ENCODE results near the gene TRAPPC12. TPM values are rescaled to one million over a fixed set of nuclear protein-coding genes. Genes with fewer than 3 reads are reported as not detected.
A peak's percentile ranks its signal among the peaks of the same experiment; 100 is the strongest.

The TRAPPC12 gene
- total RNA-seq, 1 donor from 2014 or later, result 89.8 TPM

GRCh38 chr2:3465844-3466481 is 86.5 kb downstream of the TRAPPC12 start:
- no peaks in the 10 kb centered on the region for H3K9me3 ChIP-seq
- peaks cover 12% of the 10 kb centered on the region for H3K4me1 ChIP-seq
- DNase-seq (no peak), ATAC-seq (no peak)
- TF ChIP-seq CTCF (IDR thresholded peaks at IDR 0.05), result no peak
- H3K27me3 ChIP-seq, result no peaks in the 10 kb centered on the region
- no peak overlapping the region for H3K4me3 ChIP-seq
- H3K36me3 ChIP-seq, result peaks cover 70% of the 10 kb centered on the region
- peak overlapping the region; percentile 36 for H3K27ac ChIP-seq
- intact Hi-C loops (cut with DNase I), result no loop called here

- Histone ChIP-seq H3K36me3 (peaks cover 70% of the 10 kb centered on the region), H3K4me1 (peaks cover 12% of the 10 kb centered on the region), H3K27ac (peak overlapping the region; percentile 36), H3K4me3 (no peak overlapping the region), H3K27me3 (no peaks in the 10 kb centered on the region), H3K9me3 (no peaks in the 10 kb centered on the region)
- no peak for TF ChIP-seq CTCF (IDR thresholded peaks at IDR 0.05)
- ATAC-seq (no peak), DNase-seq (no peak)
- intact Hi-C loops (cut with DNase I), result no loop called here
Observed at GRCh38 chr2:3466482-3466863, 87.0 kb downstream of the TRAPPC12 start.

- H3K4me3 ChIP-seq, result no peak overlapping the region
- no peaks in the 10 kb centered on the region for H3K27me3 ChIP-seq
- DNase-seq, result peak; percentile 29
- H3K9me3 ChIP-seq, result no peaks in the 10 kb centered on the region
- no peak for TF ChIP-seq CTCF (IDR thresholded peaks at IDR 0.05)
- no peak overlapping the region for H3K27ac ChIP-seq
- peaks cover 7% of the 10 kb centered on the region for H3K4me1 ChIP-seq
- no peak for ATAC-seq
- intact Hi-C loops (cut with DNase I), result no loop called here
- peaks cover 74% of the 10 kb centered on the region for H3K36me3 ChIP-seq
Observed at GRCh38 chr2:3466966-3467365, 87.5 kb downstream of the TRAPPC12 start.

GRCh38 chr2:3467654-3468053 is 88.2 kb downstream of the TRAPPC12 start:
- Histone ChIP-seq H3K9me3 (no peaks in the 10 kb centered on the region), H3K36me3 (peaks cover 77% of the 10 kb centered on the region), H3K27ac (no peak overlapping the region), H3K27me3 (no peaks in the 10 kb centered on the region), H3K4me3 (no peak overlapping the region), H3K4me1 (peaks cover 7% of the 10 kb centered on the region)
- no peak for ATAC-seq
- intact Hi-C loops (cut with DNase I), result no loop called here
- DNase-seq, result no peak
- no peak for TF ChIP-seq CTCF (IDR thresholded peaks at IDR 0.05)

- TF ChIP-seq CTCF (IDR thresholded peaks at IDR 0.05), result no peak
- intact Hi-C loops (cut with DNase I), result no loop called here
- DNase-seq (peak; percentile 56), ATAC-seq (no peak)
- Histone ChIP-seq H3K27ac (peak overlapping the region; percentile 80), H3K4me1 (peaks cover 7% of the 10 kb centered on the region), H3K36me3 (peaks cover 74% of the 10 kb centered on the region), H3K9me3 (no peaks in the 10 kb centered on the region), H3K4me3 (no peak overlapping the region), H3K27me3 (no peaks in the 10 kb centered on the region)
Observed at GRCh38 chr2:3468296-3468988, 88.9 kb downstream of the TRAPPC12 start.
